SIG-M5 treated with dmso at 0.1 percent for 504 hours (cell line): Measurements from ENCODE around the gene HABP4.
"Not testable (repeated sequence)": the region's sequence is repeated elsewhere in the genome, so short reads cannot be mapped to it uniquely, and the experiment has no call there.

Source experiments
- DNase-seq: peaks from one replicate; lab custom pipeline; 2025; ENCODE audit not compliant: unreplicated experiment; lab: John Stamatoyannopoulos, UW

The HABP4 gene

DNA sequence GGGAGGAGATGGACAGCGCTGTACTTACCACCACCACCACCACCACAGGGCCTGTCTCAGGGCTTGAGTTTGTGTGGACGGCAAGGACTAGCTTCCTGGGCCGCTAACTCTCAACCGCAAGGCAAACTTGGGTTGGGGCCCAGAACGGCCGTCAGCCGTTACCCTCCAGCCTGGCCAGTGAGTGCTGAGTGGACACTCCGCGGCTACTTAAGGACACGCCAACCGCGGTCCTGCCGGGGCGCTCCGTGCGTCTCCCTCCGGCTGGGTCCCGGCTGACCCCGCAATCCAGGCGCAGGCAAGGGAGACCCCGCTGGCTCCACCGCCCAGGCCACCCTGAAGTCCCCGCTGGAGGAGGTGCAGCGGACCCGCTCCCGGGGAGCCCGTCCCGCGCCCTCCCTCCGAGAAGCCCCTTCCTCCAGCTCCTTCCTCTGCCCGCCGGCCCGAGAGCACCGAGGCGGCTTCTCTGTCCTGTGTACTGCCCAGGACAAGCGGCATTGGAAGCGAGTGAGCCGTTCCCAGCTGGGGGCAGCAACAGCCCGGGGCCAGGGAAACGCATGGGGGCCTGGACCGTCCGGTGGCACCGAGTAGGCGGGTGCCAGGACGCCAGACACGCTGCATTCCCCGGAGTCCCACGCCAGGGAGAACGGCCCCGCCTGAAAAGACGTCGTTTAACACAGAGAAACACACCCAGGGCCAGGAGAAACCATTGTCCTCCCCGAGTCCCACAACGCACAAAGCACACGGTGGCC, 46.6 kb downstream of the HABP4 start:
- no peak for DNase-seq

DNA sequence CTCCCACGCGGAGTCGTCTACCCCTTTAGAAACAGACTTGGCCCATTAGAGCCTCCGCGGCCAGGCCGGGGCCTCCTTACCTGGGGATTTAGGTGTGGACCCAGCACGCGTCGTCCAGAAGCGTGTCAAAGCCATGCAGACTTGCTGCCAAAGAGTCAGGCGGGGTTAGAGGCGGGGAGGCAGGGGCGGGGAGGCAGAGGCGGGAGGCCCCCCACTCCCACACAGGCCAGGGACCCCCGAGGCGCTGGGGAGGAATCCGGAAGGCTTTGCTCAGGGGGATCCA, 47.1 kb downstream of the HABP4 start:
- no peak for DNase-seq

DNA sequence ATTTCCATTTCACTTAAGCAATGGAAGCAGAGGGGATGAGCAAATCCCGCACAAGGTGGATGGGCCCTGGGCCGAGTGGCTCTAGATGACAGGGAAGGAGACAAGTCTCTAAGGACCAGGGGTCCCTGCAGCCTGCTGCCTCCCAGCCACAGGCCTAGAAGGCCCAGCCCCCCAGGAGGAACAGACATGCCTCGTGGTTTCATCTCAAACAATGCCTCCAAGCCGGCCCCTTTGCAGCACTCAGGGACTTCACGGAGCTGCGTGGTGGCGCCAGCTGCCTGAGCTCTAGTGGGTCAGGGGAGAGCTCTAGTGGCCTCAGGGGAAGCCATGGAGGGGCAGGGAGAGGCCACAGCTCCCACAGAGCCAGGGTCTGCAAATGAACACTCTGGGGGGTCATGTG, 48.8 kb downstream of the HABP4 start:
- no peak for DNase-seq

DNA sequence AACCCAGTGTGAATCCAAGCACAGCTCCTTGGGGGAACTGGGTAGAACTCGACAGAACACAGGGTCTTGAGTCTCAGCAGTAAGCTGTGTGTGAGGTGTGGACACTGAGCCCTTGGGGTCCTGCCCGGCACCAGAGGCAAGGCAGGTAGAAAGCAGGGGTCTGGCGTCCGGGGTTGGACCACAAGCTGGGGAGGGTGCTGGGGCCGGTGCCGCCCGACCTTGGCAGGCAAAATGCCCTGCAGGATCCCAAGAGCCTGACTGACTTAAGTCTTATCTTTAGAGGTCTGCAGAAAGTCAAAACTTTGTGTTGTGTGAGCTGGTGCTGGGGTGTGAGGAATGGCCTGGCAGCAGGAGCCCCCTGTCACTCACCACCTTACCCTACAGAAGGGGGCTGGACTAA, 49.3 kb downstream of the HABP4 start:
- DNase-seq = no peak

DNA sequence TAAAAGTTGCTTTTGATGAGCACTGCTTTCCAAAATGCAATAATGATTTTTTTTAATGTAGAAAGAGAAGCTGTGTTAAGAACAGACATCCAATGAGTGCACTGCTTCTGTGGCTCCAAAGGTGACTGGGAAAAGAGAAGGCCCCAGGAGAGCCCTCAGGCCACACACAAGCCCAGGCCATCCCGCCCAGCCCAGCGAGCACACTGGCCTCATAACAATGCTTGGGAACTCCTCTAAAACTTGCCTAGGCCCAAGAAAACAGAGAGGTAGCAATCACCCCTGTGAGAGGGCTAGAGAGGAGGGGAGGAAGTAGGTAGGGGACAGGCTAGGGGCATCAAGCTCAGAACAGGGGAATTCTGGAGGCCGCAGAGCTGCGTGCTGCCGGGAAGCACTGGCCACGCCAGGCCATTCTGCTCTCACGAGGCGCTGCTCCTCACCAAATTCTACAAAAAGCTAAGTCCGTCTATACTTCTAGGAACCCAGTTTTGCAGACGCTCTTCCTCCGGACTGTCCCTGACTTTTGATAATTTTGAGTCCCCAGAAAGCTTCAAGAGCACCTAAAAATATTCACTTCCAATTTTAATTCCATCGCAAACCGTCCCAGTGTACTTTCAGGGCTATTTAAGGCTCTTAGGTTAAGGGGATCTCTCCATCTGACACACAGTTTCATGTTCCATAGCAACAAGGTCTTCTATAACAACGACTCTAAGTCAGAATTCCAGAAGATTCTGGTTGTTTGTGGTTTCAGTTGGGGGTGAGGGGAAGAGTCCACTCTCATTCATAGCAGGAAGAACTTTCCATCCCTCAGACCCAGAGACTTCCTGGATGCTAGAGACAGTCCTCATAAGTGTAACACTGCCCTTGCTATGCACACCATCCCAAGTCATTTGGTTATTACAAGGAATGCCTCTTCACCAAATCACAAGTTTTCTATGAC, 51.0 kb downstream of the HABP4 start:
- DNase-seq = no peak

DNA sequence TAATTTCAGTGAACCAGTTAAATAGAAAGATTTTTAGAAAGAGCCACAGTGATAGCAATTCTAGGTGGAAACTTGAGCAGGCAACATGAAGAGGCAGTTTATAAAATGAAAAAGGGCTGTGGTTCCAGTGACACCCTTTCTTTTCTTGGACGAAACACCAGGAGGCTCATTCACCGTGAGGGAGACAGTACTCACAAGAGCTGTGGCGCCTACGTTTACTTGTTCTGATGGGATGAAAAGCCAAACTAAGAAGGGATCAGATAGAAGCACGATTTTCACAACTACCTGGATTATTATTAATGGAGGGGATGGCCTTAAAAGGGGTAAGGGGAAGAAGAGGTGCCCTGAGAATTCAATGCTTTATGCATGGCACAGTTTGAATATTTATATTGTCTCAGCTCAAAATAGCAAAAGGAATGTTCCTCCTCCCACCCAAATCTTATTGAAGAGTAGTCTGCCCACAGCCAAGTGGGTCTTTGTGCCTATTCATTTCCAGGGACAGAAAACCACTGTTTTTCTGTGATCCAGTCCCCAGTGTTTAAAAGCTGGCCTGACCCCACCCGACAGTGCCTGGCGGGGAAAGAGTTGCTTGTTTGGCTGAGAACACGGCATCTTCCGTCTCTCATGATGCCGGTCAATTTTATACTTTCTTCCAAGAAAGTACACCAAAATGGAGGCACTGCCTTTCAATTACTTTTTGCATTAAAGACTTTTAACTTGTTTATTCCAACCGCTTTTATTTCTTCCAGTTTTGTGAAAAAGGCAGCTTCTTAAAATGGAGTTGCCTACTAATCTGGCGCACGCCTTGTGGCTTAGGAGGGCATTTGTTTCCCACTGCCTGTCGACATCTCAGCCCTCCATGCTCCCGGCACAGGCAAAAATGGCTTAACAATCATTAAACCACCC, 51.9 kb downstream of the HABP4 start:
- no peak for DNase-seq

DNA sequence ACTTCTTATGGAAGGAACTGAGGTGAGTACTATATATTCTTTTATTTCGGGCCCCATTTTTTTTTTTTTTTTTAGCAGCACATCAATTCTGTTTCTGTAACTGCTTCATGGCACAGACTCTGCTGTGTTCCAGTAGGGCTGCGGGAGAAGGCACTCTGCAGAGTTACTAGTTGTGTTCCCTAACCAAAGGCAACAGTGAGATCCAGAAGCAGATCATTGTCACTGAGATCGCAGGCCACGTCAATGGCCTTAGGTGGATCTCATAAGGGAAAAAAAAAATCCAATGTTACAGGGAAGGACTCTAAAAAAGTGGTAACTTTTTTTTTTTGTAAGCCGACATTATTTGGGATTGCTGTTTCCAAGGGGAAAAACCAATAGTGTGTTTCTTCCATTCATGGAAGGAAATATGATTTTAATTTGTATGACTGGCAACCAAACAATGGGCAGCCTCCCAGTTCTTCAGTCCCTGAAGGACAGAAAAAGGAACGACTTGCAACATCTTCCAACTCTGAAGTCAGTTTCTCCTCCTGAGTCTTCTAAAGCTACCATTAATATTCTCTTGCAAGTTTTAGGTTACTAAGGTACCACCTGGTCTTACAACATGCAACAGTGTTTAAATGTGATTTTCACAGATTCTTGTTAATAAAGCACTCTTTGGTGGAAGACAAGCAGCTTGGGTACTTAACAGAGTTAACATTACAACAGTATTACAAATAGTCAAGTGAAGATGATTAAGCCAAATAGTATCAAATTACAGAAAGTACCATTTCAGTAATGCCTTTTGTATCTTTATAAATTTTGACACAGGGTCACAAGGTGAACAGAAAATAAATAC, 52.8 kb downstream of the HABP4 start:
- DNase-seq = no peak

DNA sequence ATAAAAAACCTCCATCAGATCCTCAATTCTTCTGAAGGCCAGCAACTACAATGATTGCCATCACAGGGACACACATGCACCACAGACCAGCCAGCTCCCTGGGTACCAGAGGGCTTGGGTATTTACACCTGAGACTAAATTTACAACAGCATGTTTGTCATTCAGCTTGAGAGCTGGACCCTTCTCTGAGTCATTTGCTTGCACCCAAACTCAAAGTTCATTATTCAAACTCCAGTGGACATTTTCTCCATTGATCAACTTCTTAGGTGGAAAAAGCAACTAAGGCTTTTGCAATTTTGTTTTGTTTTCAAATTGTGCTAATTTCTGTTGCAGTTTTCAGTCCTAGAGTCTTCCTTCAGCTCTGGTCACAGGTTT, 53.4 kb downstream of the HABP4 start:
- not testable (repeated sequence) for DNase-seq

DNA sequence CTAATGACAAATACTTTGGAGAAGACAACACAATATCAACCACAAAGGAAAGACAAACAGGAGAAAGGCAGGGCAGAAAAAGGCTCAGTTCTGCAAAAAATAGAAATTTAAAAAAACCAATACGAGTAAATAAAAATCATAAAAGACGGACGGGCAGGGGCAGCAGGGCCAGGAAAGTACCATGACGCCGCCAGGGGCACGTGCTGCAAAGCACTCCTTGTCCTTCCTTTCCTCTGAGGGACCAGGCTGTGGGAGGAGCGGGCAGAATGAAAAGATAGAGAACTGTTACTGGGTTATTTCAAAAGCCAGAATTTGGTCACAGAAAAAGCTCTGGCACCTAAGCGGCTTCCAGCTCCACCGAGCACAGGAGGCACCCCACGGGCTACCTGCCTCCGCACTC, 53.9 kb downstream of the HABP4 start:
- no peak for DNase-seq

DNA sequence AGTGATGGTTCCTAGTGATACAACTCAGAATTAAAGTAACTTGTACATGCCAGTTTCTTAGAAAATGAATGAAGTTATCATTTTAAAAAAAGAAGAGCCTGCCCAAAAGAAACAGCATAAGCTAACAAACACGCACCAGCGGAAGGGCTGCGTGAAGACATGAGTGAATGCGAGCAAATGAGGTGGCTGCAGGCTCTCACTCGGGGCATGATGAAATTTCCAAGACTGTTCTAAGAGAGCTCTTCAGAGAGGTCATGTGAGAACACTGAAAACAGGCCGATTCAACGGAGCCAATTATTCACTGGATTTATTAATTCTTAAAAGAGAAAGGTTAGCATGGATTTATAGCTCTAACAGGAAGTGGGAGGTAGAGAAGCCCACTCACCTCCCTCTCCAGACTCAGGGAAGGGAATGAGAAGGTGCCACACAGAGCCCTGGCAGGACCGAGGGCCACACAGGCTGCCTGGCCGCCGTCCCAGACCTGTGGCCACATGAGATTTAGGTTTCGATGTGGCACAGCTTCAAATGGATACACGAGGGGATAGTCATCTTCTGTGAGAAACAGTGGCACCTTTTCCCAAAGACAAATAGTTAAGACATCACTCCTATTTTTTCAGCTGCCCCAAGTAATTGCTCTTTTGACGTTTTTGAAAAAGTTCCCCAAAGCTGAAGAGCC, 55.5 kb downstream of the HABP4 start:
- no peak for DNase-seq

DNA sequence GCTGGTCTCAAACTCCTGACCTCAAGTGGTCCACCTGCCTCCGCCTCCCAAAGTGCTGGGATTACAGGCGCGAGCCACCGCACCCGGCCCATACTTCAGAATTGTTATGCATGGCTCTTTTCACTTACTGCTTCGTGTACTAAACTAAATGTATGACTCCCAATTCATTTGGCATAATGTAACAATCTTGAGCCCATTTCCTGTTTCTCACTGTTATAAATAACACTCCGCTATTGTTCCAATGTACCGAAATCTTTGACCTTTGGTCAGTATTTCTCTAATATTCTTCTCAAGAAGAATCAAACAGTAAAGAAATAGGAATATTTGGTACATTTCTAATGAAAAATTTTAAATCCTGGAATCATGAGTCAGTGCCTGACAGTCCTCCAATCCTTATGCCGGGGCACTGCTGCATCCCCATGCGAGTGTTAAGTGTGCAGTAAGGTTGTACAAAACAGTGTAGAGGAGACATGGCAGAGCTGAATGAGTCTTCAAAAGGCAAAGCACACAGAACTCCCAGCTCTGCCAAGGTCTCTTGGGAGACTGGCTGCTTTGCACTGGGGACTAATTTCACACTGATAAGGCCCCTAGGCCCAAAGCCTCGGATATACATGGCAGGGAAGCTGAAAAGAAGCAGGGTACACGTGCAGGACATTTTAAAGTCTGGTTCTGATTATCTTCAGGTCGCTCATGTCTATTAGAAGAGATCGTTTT, 58.4 kb downstream of the HABP4 start:
- DNase-seq = no peak

DNA sequence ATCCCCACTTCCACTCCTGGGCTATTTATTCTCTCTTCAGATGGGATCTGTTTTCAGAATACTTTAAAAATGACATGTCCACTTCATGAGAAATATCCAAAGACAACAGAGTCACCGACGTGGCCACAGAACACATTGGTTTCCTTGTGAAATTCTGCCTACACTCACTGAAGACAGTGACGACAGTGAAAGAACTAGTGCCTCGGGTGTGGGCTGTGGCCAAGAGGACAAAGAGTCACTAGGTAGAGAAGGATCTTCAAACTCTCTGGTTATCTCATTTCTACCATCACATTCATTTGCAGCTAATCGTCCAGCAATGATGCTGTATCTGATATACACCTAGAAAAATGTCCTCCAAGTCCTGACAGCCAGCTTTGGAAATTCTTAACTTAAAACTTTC, 59.1 kb downstream of the HABP4 start:
- no peak for DNase-seq

DNA sequence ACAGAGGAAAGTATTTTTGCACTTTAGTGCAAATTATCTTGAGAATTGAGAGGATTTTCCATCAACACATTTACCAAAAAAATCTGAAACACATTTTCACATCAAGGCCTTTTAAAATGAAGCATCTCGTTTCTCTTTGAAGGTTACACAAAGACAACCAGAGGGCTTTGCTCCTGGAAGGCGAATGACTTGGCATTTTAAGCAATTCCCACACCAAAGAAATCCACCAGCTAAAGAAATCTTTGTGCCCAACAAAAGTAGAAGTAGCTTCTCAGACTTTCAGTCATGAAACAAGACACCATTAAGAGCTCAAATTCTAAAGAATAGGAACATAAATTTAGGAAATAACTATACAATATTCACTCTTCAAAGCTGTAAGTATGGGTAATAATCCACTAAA, 59.9 kb downstream of the HABP4 start:
- DNase-seq = no peak

DNA sequence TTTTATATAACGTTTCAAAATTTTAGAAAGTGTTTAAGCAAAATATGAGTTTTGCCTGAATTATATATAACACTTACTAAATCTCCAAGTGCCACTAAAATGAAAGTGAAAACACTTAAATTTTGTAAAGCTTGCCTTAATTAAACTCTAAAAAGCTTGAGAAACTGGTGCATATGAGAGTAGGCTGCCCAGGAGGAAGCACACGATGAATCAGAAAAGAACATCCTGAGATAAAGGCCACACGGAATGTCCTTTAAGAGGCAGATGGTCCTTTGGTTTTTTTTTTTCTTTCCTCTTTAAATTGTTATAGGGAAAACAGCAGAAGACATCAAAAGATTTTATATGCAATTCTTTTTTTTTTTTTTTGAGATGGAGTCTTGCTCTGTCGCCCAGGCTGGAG, 60.3 kb downstream of the HABP4 start:
- DNase-seq = no peak

DNA sequence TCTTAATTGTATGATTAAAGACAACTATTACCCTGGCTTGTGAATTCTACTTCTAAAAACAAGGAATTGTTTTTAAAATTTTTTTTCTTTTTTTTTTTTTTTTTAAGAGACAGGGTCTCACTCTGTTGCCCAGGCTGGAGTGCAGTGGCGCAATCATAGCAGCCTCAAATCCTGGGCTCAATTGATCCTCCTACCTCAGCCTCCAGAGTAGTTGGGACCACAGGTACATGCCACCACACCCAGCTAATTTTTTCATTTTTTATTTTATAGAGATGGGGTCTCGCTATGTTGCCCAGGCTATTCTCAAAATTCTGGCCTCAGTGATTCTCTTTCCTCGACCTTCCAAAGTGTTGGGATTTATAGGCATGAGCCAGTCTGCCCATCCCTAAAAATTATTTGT, 62.3 kb downstream of the HABP4 start:
- no peak for DNase-seq

DNA sequence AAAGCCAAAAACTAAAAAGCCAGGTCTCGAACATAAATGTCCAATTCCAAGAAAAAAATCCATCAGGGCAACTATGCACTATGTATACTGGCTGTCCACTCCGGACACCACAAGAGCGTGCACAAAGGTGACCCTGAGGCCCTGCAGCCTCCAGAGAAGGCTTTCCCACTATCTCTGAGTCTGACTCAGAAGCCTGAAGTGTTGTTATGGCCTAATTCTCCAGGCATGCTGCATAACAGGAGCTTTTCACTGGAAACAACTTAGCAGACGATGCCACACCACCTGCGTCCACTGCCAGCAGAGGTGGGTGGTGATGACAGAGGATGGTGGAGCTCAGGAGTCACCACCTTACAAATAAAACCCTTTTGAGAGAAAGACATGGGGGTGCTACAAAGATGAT, 63.7 kb downstream of the HABP4 start:
- no peak for DNase-seq

DNA sequence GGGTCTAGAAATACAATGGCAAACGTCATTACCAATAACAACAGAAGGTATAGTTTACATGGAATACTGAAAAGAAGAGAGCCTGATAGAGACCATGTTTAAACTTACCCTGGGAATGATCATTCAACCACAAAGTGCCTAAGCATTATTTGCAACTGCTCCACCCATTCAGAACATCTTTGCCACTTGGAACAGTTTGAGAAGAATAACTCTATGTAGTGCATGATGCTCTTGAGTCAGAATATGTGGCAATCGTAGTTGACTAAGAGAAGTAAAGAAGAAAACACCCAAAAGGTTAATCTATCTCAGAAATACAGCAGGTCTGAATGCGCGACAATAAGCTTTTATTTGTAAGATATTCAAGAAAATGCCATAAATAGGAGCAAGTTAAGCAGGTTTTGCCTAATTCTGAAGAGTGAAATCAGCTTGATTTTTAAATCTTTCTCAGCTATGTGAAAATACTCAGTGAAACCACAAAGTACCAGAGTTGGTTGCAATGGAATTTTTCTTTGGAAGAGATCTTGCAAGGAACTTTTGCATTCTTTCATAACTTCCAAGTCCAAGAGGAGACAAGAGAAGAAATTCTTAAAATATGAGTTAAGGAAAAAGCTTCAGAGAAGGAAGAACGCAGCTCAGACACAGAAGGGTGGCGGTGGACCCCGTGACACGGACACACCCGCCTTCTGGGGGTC, 64.3 kb downstream of the HABP4 start:
- no peak for DNase-seq

DNA sequence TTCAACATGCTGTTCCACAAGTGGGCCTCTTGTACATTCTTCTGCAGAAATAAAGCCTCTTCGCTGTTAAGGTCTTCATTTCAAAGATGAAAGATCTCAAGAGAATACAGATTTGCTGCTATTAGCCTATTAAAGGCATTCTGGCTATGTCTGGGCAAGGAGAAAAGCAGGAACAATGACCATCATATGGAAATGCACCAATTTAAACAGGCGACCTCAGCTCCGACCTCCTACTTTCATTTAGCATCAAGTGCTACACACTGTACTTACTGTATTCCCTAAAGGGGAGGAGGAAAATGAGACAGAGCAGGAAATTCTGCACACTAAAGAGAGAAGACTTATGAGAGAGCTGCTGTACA, 64.8 kb downstream of the HABP4 start:
- no peak for DNase-seq
